BJ (cell line): ENCODE measurements around the gene KLF7. TPM values are rescaled to one million over a fixed set of nuclear protein-coding genes. Genes with fewer than 3 reads are reported as not detected.

ENCODE experiments used
- CTCF ChIA-PET: fragments of 350-600 bp; formaldehyde crosslinking; extraction: SDS; loops from one replicate; lab custom pipeline; 2021; ENCODE audit warnings: antibody characterized with exemption, inconsistent platforms; lab: Yijun Ruan, JAX
- POLR2A ChIA-PET: fragments of 300-600 bp; sonication (Branson Sonifier 250); formaldehyde crosslinking; extraction: SDS; loops from one replicate; lab custom pipeline; 2021; ENCODE audit warnings: antibody characterized with exemption; lab: Charles Lee
- DNase-seq: peaks from one replicate; pipeline ENCODE4 v3.0.0-alpha.2; 2011; ENCODE audit warnings: low read depth
- H3K27me3 ChIP-seq: 2 replicates; pipeline ENCODE4 v1.6.0; 2011; ENCODE audit warnings: low read length; ENCODE audit not compliant: control insufficient read depth, insufficient read depth
- H3K36me3 ChIP-seq: 2 replicates; pipeline ENCODE4 v1.5.1; 2011; ENCODE audit warnings: low read length; ENCODE audit not compliant: control insufficient read depth, insufficient read depth
- H3K4me3 ChIP-seq: 2 replicates; pipeline ENCODE4 v1.5.1; 2011; ENCODE audit warnings: low read depth, mild to moderate bottlenecking, control low read depth, low read length
- CTCF ChIP-seq: IDR thresholded peaks from 2 replicates; pipeline ENCODE4 v1.5.1; 2011; ENCODE audit warnings: low read depth, mild to moderate bottlenecking, control low read depth, inconsistent platforms, low read length, moderate library complexity; ENCODE audit not compliant: insufficient read depth
- polyA plus RNA-seq: library from polyadenylated mRNA; depleted of rRNA; stranded (reverse); fragments of >200 nt; gene quantifications from 2 replicates; pipeline ENCODE4 v1.2.3, GENCODE V29; 2011

The KLF7 gene
- polyA plus RNA-seq, 1 experiment = 41.9 TPM

DNA sequence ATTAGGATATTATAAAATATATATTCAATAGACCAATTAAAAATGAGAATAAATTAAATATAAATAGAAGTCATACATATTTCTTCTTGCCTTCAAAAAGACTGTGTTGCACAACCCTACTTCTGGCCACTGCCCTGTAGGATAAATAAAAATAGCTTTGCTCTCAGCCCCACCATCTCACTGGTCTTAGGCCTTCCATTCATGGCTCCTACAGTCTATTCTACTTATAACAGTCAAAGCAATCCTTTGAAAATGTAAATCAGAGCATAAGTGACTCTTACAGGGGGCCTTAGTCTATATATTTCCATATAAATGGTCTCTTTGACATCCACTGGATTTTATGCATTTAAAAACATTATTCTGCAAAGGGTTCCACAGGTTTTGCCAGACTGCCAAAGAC lies 72.9 kb downstream of the KLF7 start:
- ChIA-PET CTCF (no interaction called here), POLR2A (no interaction called here)
- no peak for DNase-seq
- no peak for TF ChIP-seq CTCF
- Histone ChIP-seq H3K4me3 (no peak overlapping the region), H3K36me3 (peaks cover 4% of the 10 kb centered on the region), H3K27me3 (no peaks in the 10 kb centered on the region)

DNA sequence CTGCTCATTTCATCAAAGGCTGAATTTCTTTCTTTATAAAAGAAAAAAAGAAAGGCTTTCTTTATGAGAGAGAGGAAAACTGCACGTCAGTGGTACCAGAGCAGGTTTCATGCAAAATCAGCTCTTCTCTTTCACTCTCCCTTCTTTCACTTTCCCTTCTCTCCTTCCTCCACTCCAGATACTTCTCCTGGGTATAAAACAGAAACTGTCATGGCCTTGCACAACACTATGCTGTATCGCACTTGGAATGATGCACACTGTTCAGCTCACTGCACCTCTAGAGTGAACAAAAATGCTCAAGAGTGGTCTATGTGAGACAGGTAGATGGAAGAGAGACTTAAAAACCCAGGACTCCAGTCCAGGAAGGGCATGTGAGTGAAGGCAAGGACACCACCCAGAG lies 73.8 kb downstream of the KLF7 start:
- POLR2A ChIA-PET = no interaction called here
- peaks cover 4% of the 10 kb centered on the region for H3K36me3 ChIP-seq

GRCh38 chr2:207091176-207091575 lies 74.6 kb downstream of the KLF7 start:
- no peak for TF ChIP-seq CTCF
- no peak for DNase-seq
- Histone ChIP-seq H3K27me3 (no peaks in the 10 kb centered on the region), H3K36me3 (peaks cover 6% of the 10 kb centered on the region), H3K4me3 (no peak overlapping the region)
- CTCF ChIA-PET = interaction anchor here (0.6 kb wide), 1 partner anchor 229 kb away, joined by 4 read pairs; no protein-coding TSS in a partner anchor
- POLR2A ChIA-PET = no interaction called here

More for the DNA sequence above, 73.8 kb downstream of the KLF7 start:
- Histone ChIP-seq H3K4me3 (no peak overlapping the region), H3K27me3 (no peaks in the 10 kb centered on the region)
- TF ChIP-seq CTCF = no peak
- DNase-seq = no peak
- CTCF ChIA-PET = no interaction called here

DNA sequence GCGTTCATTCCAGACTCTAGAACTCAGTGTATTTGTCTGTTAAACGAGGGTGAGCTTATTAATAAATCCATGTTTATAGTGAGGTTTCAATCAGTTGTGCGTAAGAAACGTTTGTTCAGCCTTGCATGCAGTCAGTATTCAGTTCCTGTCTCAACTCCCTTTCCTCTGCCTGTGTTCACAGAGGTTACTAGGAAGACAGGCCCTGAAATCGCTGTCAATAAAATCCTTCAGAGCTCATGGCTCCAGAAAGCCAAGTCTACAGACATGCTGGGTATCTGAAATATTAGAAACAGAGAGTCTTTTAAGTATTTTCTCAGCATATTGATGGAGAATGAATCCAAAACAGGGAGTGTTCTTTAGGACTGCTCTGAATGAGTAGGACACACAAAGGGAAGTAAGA lies 75.4 kb downstream of the KLF7 start:
- no peak for DNase-seq
- Histone ChIP-seq H3K4me3 (no peak overlapping the region), H3K27me3 (no peaks in the 10 kb centered on the region), H3K36me3 (peaks cover 7% of the 10 kb centered on the region)
- ChIA-PET POLR2A (no interaction called here), CTCF (no interaction called here)
- TF ChIP-seq CTCF = no peak

- H3K27me3 ChIP-seq = no peaks in the 10 kb centered on the region
- ChIA-PET POLR2A (no interaction called here), CTCF (interaction anchor here (1.1 kb wide), 1 partner anchor 27 kb away, joined by 3 read pairs; no protein-coding TSS in a partner anchor)
- DNase-seq = no peak
- no peak overlapping the region for H3K4me3 ChIP-seq
- no peak for TF ChIP-seq CTCF
- peaks cover 10% of the 10 kb centered on the region for H3K36me3 ChIP-seq
These were observed 76.9 kb downstream of the KLF7 start for GRCh38 chr2:207088839-207089238.
